ENCODE measurements around the gene MAGEB3. TPM values are rescaled to one million over a fixed set of nuclear protein-coding genes. Genes with fewer than 3 reads are reported as not detected.
A peak's percentile ranks its signal among the peaks of the same experiment; 100 is the strongest.

The MAGEB3 gene
- total and polyA plus RNA-seq, 9 of the 15 experiments (the other 6 are each of a cell fraction or from before 2014, with no cell fraction given), result 0.07 to 0.11 TPM; not detected in 7

DNA sequence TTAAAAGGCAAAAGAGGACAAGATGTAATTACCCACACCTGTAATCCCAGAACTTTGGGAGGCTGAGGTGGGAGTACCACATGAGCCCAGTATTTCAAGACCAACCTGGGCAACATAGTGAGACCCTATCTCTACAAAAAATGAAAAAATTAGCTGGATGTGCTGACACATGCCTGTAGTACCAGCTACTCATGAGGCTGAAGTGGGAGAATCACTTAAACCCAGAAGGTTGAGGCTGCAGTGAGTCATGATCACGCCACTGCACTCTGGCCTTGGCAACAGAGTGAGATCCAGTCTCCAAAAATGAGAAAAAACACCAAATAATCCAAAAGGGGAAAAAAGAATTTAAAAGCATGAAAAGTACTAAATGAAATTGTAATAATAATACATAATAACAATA, 47.9 kb downstream of the MAGEB3 start:
- no peak overlapping the region for H3K27ac ChIP-seq (ENCODE audit: extremely low read depth, low read depth, low read length)
- H3K9ac ChIP-seq (ENCODE audit: insufficient read depth in 1 of 2, low read depth in 2 of 2, low read length in 2 of 2), result no peak overlapping the region
- no peaks in the 10 kb centered on the region for H3K79me2 ChIP-seq (ENCODE audit: control insufficient read depth, insufficient read depth, low read length)
- no peak overlapping the region for H3K4me3 ChIP-seq
- H3K9me3 ChIP-seq (replicated peaks; ENCODE audit: control insufficient read depth, insufficient read depth, low read depth, low read length), result no peaks in the 10 kb centered on the region
- H4K20me1 ChIP-seq (replicated peaks; ENCODE audit: control insufficient read depth, insufficient read depth, low read length), result no peaks in the 10 kb centered on the region
- DNase-seq (ENCODE audit: extremely low read depth in 1 of 4, low spot score in 3 of 4) (peak in 1 of 4 experiments; percentile 15), ATAC-seq (no peak), FAIRE-seq (no peak)
- no TSS peak for BruUV-seq (replicated peaks)
- in situ Hi-C loops (cut with MboI) (loop anchor here (10.0 kb wide), 1 partner anchor 226 kb away; no protein-coding TSS in a partner anchor), intact Hi-C loops (cut with micrococcal nuclease) (loop anchor here (10.0 kb wide), 1 partner anchor 134 kb away; no protein-coding TSS in a partner anchor)
- H3K27me3 ChIP-seq (ENCODE audit: control insufficient read depth in 2 of 2, insufficient read depth in 2 of 2, low read length in 2 of 2), result no peaks in the 10 kb centered on the region
- 43% methylated on average over 1 of the region's 1 CpG for WGBS (ENCODE audit: insufficient coverage, low coverage, missing lambda C conversion rate)
- POLR2A ChIA-PET, result no interaction called here
- no peaks in the 10 kb centered on the region for H3K36me3 ChIP-seq (ENCODE audit: control insufficient read depth, insufficient read depth, low read length)
- CTCF ChIA-PET (ENCODE audit: low intra/inter-chr PET ratio), result no interaction called here
- H3K9me1 ChIP-seq (ENCODE audit: control insufficient read depth, insufficient read depth, low read length), result no peaks in the 10 kb centered on the region
- H3K4me2 ChIP-seq (ENCODE audit: insufficient read depth, low read length), result no peak overlapping the region
- no peak overlapping the region for H2AFZ ChIP-seq (ENCODE audit: low read depth, low read length)
- TF ChIP-seq ZNF121 (CRISPR knock-in tag; conservative IDR thresholded peaks at IDR 0.05), result peak; percentile 21; the same call in 1 of the 2 replicates
- TF ChIP-seq FOSL1 (tag; conservative IDR thresholded peaks at IDR 0.05), result peak; percentile 65
- TF ChIP-seq, protein P1, sequence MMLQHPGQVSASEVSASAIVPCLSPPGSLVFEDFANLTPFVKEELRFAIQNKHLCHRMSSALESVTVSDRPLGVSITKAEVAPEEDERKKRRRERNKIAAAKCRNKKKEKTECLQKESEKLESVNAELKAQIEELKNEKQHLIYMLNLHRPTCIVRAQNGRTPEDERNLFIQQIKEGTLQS (IDR thresholded peaks at IDR 0.05), result peak; percentile 47; the same call in 1 of the 2 replicates
- TF ChIP-seq, protein P1 (CRISPR knock-in tag; conservative IDR thresholded peaks at IDR 0.05), result no peak
- TF ChIP-seq PRMT5 (CRISPR knock-in tag; IDR thresholded peaks at IDR 0.05), result no peak
- peaks cover 0 to 9% of the 10 kb centered on the region in 2 experiments; a peak in 2 of 5 replicates for H3K4me1 ChIP-seq (replicated peaks in 1 of 2; ENCODE audit: control insufficient read depth in 2 of 2, insufficient read depth in 2 of 2, low read length in 2 of 2)
